ENCODE data around the gene STX8. TPM values are rescaled to one million over a fixed set of nuclear protein-coding genes. Genes with fewer than 3 reads are reported as not detected.

STX8 gene
- polyA plus RNA-seq, 1 experiment: 103 TPM

DNA sequence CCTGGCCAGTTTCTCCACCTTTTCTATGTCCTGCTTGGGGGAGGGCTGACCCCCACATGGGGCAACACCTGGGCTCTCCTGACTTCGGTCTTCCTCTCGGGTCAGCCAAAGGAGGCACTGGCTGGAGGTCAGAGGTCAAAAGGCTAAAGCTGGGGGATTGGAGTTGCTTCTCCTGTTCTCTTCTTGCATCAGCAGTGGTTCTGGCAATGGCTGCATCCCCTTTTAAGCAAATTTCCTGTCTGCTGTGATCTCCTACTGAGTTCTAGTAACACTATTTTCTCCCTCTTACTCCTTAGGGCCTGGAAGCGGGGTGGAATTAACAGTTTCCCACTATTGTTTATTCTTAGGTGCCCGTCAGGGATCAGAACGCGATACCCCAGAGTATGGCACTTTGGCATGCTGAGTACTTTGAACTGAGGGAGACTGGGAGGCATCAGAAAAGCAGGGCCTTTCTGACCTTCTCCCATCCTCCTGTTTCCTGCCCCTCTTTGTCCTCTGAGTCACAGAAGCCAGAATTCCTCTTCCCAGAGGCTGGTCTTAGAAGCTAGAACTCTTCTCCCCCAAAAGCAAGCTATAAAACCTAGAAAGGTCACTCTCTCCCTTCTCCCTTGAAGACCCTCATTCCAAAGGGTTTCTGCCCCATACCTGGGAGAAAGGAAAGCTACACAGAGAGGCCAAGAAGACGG, 268.2 kb downstream of the STX8 start:
- no peak overlapping the region for H3K27ac ChIP-seq (ENCODE audit: low read depth, low read length)
- POLR2A ChIA-PET: no interaction called here
- TF ChIP-seq, protein P1, sequence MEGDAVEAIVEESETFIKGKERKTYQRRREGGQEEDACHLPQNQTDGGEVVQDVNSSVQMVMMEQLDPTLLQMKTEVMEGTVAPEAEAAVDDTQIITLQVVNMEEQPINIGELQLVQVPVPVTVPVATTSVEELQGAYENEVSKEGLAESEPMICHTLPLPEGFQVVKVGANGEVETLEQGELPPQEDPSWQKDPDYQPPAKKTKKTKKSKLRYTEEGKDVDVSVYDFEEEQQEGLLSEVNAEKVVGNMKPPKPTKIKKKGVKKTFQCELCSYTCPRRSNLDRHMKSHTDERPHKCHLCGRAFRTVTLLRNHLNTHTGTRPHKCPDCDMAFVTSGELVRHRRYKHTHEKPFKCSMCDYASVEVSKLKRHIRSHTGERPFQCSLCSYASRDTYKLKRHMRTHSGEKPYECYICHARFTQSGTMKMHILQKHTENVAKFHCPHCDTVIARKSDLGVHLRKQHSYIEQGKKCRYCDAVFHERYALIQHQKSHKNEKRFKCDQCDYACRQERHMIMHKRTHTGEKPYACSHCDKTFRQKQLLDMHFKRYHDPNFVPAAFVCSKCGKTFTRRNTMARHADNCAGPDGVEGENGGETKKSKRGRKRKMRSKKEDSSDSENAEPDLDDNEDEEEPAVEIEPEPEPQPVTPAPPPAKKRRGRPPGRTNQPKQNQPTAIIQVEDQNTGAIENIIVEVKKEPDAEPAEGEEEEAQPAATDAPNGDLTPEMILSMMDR (IDR thresholded peaks at IDR 0.05; ENCODE audit: low read depth, low read length): no peak
- CTCF ChIA-PET: no interaction called here
- no peaks in the 10 kb centered on the region for H3K9me3 ChIP-seq (ENCODE audit: control insufficient read depth, insufficient read depth, low read length)
- no peak for DNase-seq (ENCODE audit: low read depth, low spot score)
- H3K4me3 ChIP-seq (ENCODE audit: low read depth, low read length): no peak overlapping the region
- no peaks in the 10 kb centered on the region for H3K27me3 ChIP-seq (ENCODE audit: control insufficient read depth, insufficient read depth, low read length)

DNA sequence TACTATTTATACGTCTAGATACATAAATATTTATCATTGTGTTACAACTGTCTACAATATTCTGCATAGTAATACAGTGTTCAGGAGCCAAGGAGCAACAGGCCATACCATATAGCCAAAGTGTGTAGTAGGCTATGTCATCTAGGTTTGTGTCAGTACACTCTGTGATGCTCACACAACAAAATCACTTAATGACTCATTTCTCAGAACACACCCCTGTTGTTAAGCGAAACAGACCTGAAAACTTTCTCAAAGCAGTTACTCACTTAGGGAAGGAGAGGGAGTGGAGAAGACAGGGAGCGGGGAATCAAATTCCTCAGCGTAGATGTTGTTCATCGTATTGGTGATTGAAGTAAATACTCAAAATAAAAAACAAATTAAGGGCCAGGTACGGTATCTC, 269.5 kb downstream of the STX8 start:
- CTCF ChIA-PET: interaction anchor here (0.7 kb wide), 1 partner anchor 24 kb away, joined by 4 read pairs; no protein-coding TSS in a partner anchor

DNA sequence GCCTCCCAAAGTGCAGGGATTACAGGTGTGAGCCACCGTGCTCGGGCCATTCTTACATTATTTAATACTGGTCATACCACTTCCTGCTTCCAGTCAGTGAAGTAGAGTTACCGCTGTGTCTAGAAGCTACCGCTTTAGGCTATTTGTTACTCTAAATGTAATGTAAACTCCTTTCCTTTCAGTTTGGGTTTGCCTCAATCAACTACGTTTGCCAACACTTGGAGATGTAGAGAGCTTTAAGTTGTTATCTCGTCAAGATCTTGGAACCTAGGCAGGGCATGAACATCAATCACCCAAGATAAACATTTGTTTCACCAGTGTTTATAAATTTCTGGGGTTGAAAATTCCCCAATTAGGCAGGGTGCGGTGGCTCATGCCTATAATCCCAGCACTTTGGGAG, 275.9 kb downstream of the STX8 start:
- POLR2A ChIA-PET: no interaction called here
- TF ChIP-seq, protein P1 (IDR thresholded peaks at IDR 0.05; ENCODE audit: low read depth, low read length): no peak
- H3K9me3 ChIP-seq (ENCODE audit: control insufficient read depth, insufficient read depth, low read length): no peaks in the 10 kb centered on the region
- no peak overlapping the region for H3K4me3 ChIP-seq (ENCODE audit: low read depth, low read length)
- no peaks in the 10 kb centered on the region for H3K27me3 ChIP-seq (ENCODE audit: control insufficient read depth, insufficient read depth, low read length)
- CTCF ChIA-PET: no interaction called here
- H3K27ac ChIP-seq (ENCODE audit: low read depth, low read length): no peak overlapping the region
- DNase-seq (ENCODE audit: low read depth, low spot score): no peak

More for the DNA sequence above, 269.5 kb downstream of the STX8 start:
- Histone ChIP-seq H3K27ac (ENCODE audit: low read depth, low read length) (no peak overlapping the region), H3K9me3 (ENCODE audit: control insufficient read depth, insufficient read depth, low read length) (no peaks in the 10 kb centered on the region), H3K4me3 (ENCODE audit: low read depth, low read length) (no peak overlapping the region), H3K27me3 (ENCODE audit: control insufficient read depth, insufficient read depth, low read length) (no peaks in the 10 kb centered on the region)
- no peak for DNase-seq (ENCODE audit: low read depth, low spot score)
- TF ChIP-seq, protein P1 (IDR thresholded peaks at IDR 0.05; ENCODE audit: low read depth, low read length): no peak
- POLR2A ChIA-PET: no interaction called here

DNA sequence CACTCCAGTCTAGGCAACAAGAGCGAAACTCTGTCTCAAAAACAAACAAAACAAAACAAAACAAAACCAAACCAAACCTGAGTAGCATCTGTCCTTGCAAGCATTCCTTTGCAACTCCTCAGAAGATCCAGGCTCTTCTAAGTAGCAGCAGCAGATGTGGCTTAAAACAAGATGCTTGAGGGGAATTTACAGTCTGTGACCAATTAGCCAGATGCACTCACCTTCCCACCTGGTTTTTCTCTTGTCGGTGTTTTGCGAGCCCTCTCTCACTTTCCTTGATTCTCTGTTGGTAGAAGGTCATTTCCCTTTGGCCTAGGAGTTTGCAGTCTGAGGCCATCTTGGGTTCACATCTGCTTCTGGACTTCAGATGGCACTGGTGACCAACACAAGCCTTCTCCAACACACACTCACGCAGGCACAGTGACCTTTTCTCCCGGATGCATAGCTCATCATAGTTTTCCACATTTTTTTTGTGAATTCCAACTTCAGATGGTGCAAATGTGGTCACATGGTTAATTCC, 276.8 kb downstream of the STX8 start:
- POLR2A ChIA-PET: no interaction called here
- DNase-seq (ENCODE audit: low read depth, low spot score): no peak
- H3K27me3 ChIP-seq (ENCODE audit: control insufficient read depth, insufficient read depth, low read length): no peaks in the 10 kb centered on the region
- CTCF ChIA-PET: no interaction called here
- H3K27ac ChIP-seq (ENCODE audit: low read depth, low read length): no peak overlapping the region
- no peak overlapping the region for H3K4me3 ChIP-seq (ENCODE audit: low read depth, low read length)
- TF ChIP-seq, protein P1 (IDR thresholded peaks at IDR 0.05; ENCODE audit: low read depth, low read length): no peak
- H3K9me3 ChIP-seq (ENCODE audit: control insufficient read depth, insufficient read depth, low read length): no peaks in the 10 kb centered on the region

DNA sequence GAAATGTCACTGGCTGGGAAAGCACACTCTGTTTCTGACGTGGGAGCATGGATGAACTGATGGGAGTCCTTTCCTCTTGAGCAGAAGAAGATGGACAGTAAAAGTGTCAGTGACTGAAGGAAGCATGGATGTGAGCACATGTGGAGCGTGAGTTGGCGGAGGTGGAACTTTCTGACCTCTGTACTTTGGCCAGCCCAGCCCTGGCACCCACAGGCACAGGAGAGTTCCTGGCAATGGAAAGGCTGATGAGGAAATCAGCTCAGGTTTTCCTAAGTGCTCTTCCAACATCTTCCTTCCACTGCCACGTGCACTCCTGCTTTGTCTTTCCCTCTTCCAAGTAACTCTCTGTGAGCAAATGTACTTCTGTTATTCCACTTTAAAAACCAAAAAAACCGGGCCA, 277.5 kb downstream of the STX8 start:
- TF ChIP-seq, protein P1 (IDR thresholded peaks at IDR 0.05; ENCODE audit: low read depth, low read length): no peak
- ChIA-PET CTCF (no interaction called here), POLR2A (no interaction called here)
- Histone ChIP-seq H3K27ac (ENCODE audit: low read depth, low read length) (no peak overlapping the region), H3K9me3 (ENCODE audit: control insufficient read depth, insufficient read depth, low read length) (no peaks in the 10 kb centered on the region), H3K27me3 (ENCODE audit: control insufficient read depth, insufficient read depth, low read length) (no peaks in the 10 kb centered on the region), H3K4me3 (ENCODE audit: low read depth, low read length) (no peak overlapping the region)
- DNase-seq (ENCODE audit: low read depth, low spot score): no peak
